Naive thymus-derived CD4-positive, alpha-beta T cell (primary cell): ENCODE measurements around the gene ACADL. TPM values are rescaled to one million over a fixed set of nuclear protein-coding genes. Genes with fewer than 3 reads are reported as not detected.
A peak's percentile ranks its signal among the peaks of the same experiment; 100 is the strongest.

ENCODE experiments used
- ATAC-seq: fragments of 150-1000 bp; cut with Tn5 transposase; 2 replicates; pipeline ENCODE4 v1.10.0; 2021; ENCODE audit warnings: mild to moderate bottlenecking, moderate library complexity
- CTCF ChIA-PET: fragments of 350-600 bp; sonication (Branson Sonifier 250); formaldehyde crosslinking; loops from one replicate; lab custom pipeline; 2021; ENCODE audit warnings: antibody characterized with exemption; lab: Charles Lee
- POLR2A ChIA-PET: fragments of 350-600 bp; sonication (Branson Sonifier 250); formaldehyde crosslinking; loops from one replicate; lab custom pipeline; 2021; ENCODE audit warnings: antibody characterized with exemption, inconsistent platforms; lab: Charles Lee
- DNase-seq, 9 donors: peaks; one replicate each; pipeline versions ENCODE4 v3.0.0 to v3.0.0-alpha.2; 2020 to 2022; ENCODE audit warnings: mixed read lengths in 1 of 9
- H3K27ac ChIP-seq: one replicate; pipeline ENCODE4 v1.7.0; 2013; ENCODE audit warnings: mild to moderate bottlenecking, low read depth, low read length, moderate library complexity
- H3K27me3 ChIP-seq, 2 donors: one replicate each; pipeline ENCODE4 v1.7.0; 2013; ENCODE audit warnings: low read length in 2 of 2, mild to moderate bottlenecking in 2 of 2, moderate library complexity in 2 of 2; ENCODE audit not compliant: control insufficient read depth in 2 of 2, insufficient read depth in 2 of 2
- H3K36me3 ChIP-seq, 3 experiments: 1 replicate in 2 of 3; 2 replicates in 1 of 3; pipeline ENCODE4 v1.7.0; 2013; ENCODE audit warnings: low read length in 3 of 3, mild to moderate bottlenecking in 3 of 3, moderate library complexity in 1 of 3; ENCODE audit not compliant: insufficient read depth in 3 of 3, control insufficient read depth in 2 of 3
- H3K4me1 ChIP-seq, 2 donors: one replicate each; pipeline ENCODE4 v1.7.0; 2013; ENCODE audit warnings: low read length in 2 of 2, mild to moderate bottlenecking in 2 of 2, moderate library complexity in 1 of 2; ENCODE audit not compliant: control insufficient read depth in 2 of 2, insufficient read depth in 2 of 2
- H3K4me3 ChIP-seq: 2 replicates; pipeline ENCODE4 v1.7.0; 2013; ENCODE audit warnings: mild to moderate bottlenecking, low read length
- H3K9me3 ChIP-seq, 3 experiments: 1 replicate in 2 of 3; 2 replicates in 1 of 3; pipeline ENCODE4 v1.7.0; 2013; ENCODE audit warnings: low read length in 3 of 3; ENCODE audit not compliant: control insufficient read depth in 2 of 3
- H3K27ac Mint-ChIP-seq, 9 donors: one replicate each; pipeline ENCODE4 v1.8.0; 2020 to 2022; ENCODE audit warnings: mixed read lengths in 9 of 9, mild to moderate bottlenecking in 8 of 9, moderate library complexity in 5 of 9, inconsistent platforms in 2 of 9
- H3K27me3 Mint-ChIP-seq, 5 donors: one replicate each; pipeline ENCODE4 v1.8.0; 2021 to 2022; ENCODE audit warnings: mixed read lengths in 5 of 5, mild to moderate bottlenecking in 1 of 5
- H3K36me3 Mint-ChIP-seq, 5 donors: one replicate each; pipeline ENCODE4 v1.8.0; 2020 to 2022; ENCODE audit warnings: mixed read lengths in 5 of 5, mild to moderate bottlenecking in 3 of 5, inconsistent platforms in 1 of 5
- H3K4me1 Mint-ChIP-seq, 7 donors: one replicate each; pipeline ENCODE4 v1.8.0; 2020 to 2022; ENCODE audit warnings: mixed read lengths in 7 of 7, mild to moderate bottlenecking in 3 of 7, inconsistent platforms in 1 of 7
- H3K4me3 Mint-ChIP-seq, 10 donors: one replicate each; pipeline ENCODE4 v1.8.0; 2020 to 2022; ENCODE audit warnings: mild to moderate bottlenecking in 10 of 10, mixed read lengths in 10 of 10, moderate library complexity in 6 of 10, inconsistent platforms in 2 of 10
- H3K9me3 Mint-ChIP-seq, 11 donors: one replicate each; pipeline ENCODE4 v1.8.0; 2020 to 2022; ENCODE audit warnings: mixed read lengths in 11 of 11, mild to moderate bottlenecking in 4 of 11, inconsistent platforms in 1 of 11, moderate library complexity in 1 of 11
- intact Hi-C, 2 donors: fragments of 100-400 bp; cut with micrococcal nuclease; formaldehyde crosslinking; loops; one replicate each; pipeline ENCODE4 v1.15.1; 2023
- polyA plus RNA-seq, 2 donors: library from polyadenylated mRNA; unstranded; fragments of 300-500 nt; fragmentation: Illumina TruSeq; gene quantifications; one replicate each; pipeline ENCODE4 v1.2.3, GENCODE V29; 2021
- total RNA-seq, 6 experiments: library from RNA in 5 of 6; stranded (reverse) in 5 of 6; gene quantifications; 1 replicate in 5 of 6; 2 replicates in 1 of 6; pipeline ENCODE4 v1.2.3 and lab custom pipeline; 2021 to 2026

The ACADL gene
- total and polyA plus RNA-seq, 7 experiments from 2014 or later: not detected

DNA sequence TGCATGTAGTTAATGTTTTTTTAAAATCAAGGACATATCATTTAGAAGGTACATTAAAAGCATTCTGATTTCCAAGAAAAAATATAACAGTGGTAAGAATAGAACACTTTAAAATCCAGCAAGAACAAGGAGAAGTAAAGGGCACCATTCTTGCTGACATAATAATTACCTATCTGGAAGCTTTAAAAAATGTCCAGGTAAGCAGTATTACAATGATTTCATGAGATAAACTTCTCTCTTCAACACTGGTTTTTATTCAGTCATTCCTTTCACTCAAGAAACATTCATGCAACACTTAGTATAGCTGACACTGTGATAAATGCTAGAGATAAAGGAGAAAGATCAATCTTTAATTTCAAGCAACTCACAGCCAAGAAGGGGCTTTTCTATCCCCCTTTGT is 51.2 kb downstream of the ACADL start:
- Mint-ChIP-seq H3K27me3 (peaks cover 0 to 57% (median 0%) of the 10 kb centered on the region in 5 donors), H3K9me3 (peaks cover 0 to 8% (median 0%) of the 10 kb centered on the region in 11 donors), H3K36me3 (peaks cover 0 to 3% (median 0%) of the 10 kb centered on the region in 5 donors), H3K27ac (no peak overlapping the region), H3K4me3 (no peak overlapping the region), H3K4me1 (peaks cover 14 to 29% (median 19%) of the 10 kb centered on the region in 7 donors)
- POLR2A ChIA-PET: interaction anchor here (0.8 kb wide), 1 partner anchor 22 kb away, joined by 3 read pairs; no protein-coding TSS in a partner anchor
- Histone ChIP-seq H3K36me3 (peaks cover 0 to 4% (median 0%) of the 10 kb centered on the region in 3 experiments), H3K9me3 (no peaks in the 10 kb centered on the region), H3K4me1 (peaks cover 6 to 7% of the 10 kb centered on the region in 2 donors), H3K4me3 (no peak overlapping the region), H3K27me3 (no peaks in the 10 kb centered on the region), H3K27ac (no peak overlapping the region)
- no peak for ATAC-seq
- DNase-seq: no peak
- intact Hi-C loops: loop anchor here (5.0 to 10.0 kb wide), 3 partner anchors 749 to 1922 kb away; partner anchors contain the start of genes MAP2 (in 2 of the 2) and PIKFYVE (in 1 of the 2)
- CTCF ChIA-PET: interaction anchor here (0.6 kb wide), 1 partner anchor 22 kb away, joined by 3 read pairs; no protein-coding TSS in a partner anchor

DNA sequence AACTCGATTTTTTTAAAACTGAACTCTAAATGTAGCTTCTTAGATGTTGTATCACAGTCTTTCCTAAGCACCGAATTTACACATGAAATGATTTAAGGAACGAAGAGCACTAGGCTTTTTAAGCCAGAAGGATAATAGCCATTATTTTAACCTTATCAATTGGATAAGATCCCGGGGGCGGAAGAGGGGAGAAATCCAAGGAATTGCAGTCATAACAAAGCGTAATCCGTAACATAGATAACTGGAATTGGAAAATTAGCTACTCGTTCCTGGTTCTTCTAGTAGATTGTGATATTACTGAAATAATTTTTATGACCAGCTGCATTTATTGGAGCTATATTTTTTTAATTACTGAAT is 53.0 kb downstream of the ACADL start:
- H3K4me3 Mint-ChIP-seq: peak overlapping the region; percentile 90 to 100 (median 94)
- H3K27ac Mint-ChIP-seq: peak overlapping the region; percentile 66 to 96 (median 91)
- Histone ChIP-seq H3K36me3 (peaks cover 0 to 4% (median 0%) of the 10 kb centered on the region in 3 experiments), H3K27me3 (no peaks in the 10 kb centered on the region), H3K27ac (peak overlapping the region; percentile 65), H3K4me3 (peak overlapping the region; percentile 78), H3K9me3 (no peaks in the 10 kb centered on the region), H3K4me1 (peaks cover 6 to 7% of the 10 kb centered on the region in 2 donors)
- H3K27me3 Mint-ChIP-seq: peaks cover 0 to 47% (median 0%) of the 10 kb centered on the region in 5 donors
- no peak for ATAC-seq
- intact Hi-C loops: loop anchor here (5.0 to 10.0 kb wide), 3 partner anchors 747 to 1920 kb away; partner anchors contain the start of genes MAP2 (in 2 of the 2) and PIKFYVE (in 1 of the 2)
- ChIA-PET CTCF (no interaction called here), POLR2A (interaction anchor here (1.0 kb wide), 1 partner anchor 9 kb away, joined by 3 read pairs; no protein-coding TSS in a partner anchor)
- H3K4me1 Mint-ChIP-seq: peaks cover 17 to 42% (median 31%) of the 10 kb centered on the region in 7 donors
- peaks cover 0 to 8% (median 0%) of the 10 kb centered on the region in 11 donors for H3K9me3 Mint-ChIP-seq
- H3K36me3 Mint-ChIP-seq: peaks cover 0 to 3% (median 0%) of the 10 kb centered on the region in 5 donors
- no peak for DNase-seq

DNA sequence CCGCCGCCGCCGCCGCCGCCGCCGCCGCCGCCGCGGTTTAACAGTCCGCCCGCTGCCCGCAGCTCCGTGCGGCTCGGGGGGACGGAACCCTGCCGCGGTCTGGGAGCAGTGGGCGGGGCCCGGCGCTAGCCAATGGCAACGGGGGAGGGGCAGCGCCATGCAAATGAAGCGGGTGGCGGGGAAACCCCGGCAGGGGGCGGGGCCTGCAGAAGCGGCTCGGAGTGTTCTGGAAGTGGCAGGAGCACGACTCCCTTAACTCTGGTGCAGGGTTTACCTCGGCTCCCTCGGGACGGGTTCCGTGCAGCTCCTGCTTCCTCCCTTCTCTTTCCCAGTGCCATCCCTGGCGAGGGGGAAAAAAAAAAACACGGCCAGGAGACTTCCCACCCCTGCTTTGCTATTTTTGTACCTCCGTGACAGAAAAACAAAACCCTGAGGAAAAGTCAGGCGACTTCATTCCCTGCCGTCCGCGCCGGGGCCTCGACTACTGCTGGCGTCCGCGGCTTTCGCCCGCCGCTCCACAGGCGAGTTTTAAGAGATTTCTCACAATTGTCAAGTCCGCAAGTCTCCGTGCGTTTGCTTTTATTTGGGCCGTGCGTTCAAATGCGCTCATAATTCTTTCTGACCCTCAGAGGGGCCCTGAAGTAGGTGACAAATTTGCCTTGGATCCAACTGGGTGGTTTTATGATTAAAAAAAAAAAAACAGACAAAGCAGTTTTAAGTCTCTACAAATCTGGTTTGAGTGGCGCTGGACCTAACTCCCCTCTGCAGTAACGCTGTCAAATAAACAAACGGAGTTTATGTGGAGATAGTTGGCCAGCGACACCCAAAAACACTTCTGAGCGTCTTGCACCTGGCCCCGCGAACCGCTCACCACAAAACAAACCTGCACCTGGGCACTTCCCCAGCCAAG is 53.7 kb downstream of the ACADL start, which contains the start of gene KANSL1L:
Gene KANSL1L, minus strand, starts transcription at position 101 of the 910 bp plus-strand sequence. CDS start 16,827 bp downstream, outside the sequence.
- CTCF ChIA-PET: no interaction called here
- peaks cover 0 to 4% (median 0%) of the 10 kb centered on the region in 3 experiments for H3K36me3 ChIP-seq
- Mint-ChIP-seq H3K36me3 (no peaks in the 10 kb centered on the region), H3K4me3 (peak within 1 kb of the TSS; percentile 90 to 100 (median 98)), H3K27me3 (peaks cover 0 to 41% (median 0%) of the 10 kb centered on the region in 5 donors), H3K4me1 (peaks cover 17 to 42% (median 33%) of the 10 kb centered on the region in 7 donors), H3K9me3 (peaks cover 0 to 5% (median 0%) of the 10 kb centered on the region in 11 donors), H3K27ac (peak within 1 kb of the TSS; percentile 93 to 99 (median 96))
- H3K4me1 ChIP-seq: peaks cover 6 to 7% of the 10 kb centered on the region in 2 donors
- H3K27me3 ChIP-seq: no peaks in the 10 kb centered on the region
- no peaks in the 10 kb centered on the region for H3K9me3 ChIP-seq
- peak; percentile 95 for ATAC-seq
- peak within 1 kb of the TSS; percentile 89 for H3K4me3 ChIP-seq
- peak within 1 kb of the TSS; percentile 93 for H3K27ac ChIP-seq
- peak; percentile 92 to 99 (median 94) for DNase-seq
- POLR2A ChIA-PET: interaction anchor here (0.6 to 1.1 kb wide), 4 partner anchors 9 to 181 kb away, joined by 3 to 4 read pairs (median 3); no protein-coding TSS in a partner anchor
- intact Hi-C loops: loop anchor here (1.0 to 10.0 kb wide), 8 partner anchors 10 to 1919 kb away; partner anchors contain the start of genes LANCL1 (in 2 of the 2), MAP2 (in 2 of the 2), PIKFYVE (in 2 of the 2) and IDH1 (in 1 of the 2)

DNA sequence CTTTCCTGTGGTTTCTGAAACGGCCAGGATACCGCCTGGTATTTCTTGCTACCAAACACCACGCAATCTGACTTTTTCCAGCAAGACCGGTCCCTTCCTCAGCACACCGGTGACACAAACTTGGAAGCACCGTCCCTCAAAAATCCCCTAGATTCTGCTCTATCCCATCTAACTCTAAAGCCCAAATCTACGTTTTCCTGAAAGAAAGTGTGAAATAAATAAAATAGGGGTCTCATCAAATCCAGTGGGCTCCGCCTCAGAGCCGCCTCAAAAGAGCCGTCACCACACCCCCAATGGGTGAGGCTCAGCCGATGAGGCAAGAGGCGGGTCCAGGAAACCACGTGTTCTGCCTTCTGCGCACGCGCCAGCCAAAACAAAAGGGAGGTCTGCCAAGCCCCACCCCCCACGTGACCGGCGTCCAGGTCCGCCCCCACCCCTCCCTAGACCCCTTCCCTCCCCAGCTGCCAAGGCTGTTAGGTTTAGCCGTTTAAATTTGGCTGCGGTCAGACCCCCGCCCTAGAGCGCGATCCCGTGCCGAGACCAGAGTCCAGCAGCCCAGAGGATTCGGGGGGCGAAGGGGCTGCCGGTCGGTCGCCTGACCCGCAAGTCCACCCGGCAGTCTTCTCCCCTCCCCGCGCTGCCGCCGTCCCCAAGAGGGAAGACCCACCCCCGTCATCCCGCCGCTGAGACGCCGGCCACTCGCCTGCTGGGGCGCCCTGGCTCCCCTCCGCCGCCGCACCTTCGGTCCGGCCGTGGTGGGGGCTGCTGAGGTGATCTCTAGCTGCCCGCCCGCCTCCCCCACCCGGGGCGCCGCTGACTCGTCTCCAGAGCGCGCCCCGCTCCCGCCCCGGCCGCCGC is 54.6 kb downstream of the ACADL start:
- H3K27ac Mint-ChIP-seq: peak overlapping the region; percentile 93 to 99 (median 96)
- peaks cover 6 to 7% of the 10 kb centered on the region in 2 donors for H3K4me1 ChIP-seq
- intact Hi-C loops: loop anchor here (1.0 to 10.0 kb wide), 10 partner anchors 11 to 1918 kb away; partner anchors contain the start of genes LANCL1 (in 2 of the 2), MAP2 (in 2 of the 2), PIKFYVE (in 2 of the 2) and RPE (in 2 of the 2)

DNA sequence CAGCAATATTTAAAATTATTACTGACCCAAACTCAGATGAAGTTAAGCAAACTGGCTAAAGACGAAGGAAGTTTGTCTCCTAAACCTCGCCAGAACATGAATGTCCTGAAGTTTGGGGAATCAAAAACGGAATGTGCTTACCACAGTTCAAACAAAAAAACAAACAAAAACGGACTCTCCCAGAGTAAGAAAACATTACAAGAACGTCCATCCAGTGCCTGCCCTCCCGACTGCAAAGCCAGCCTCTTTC is 55.1 kb downstream of the ACADL start:
- peak overlapping the region; percentile 89 for H3K4me3 ChIP-seq
- no peaks in the 10 kb centered on the region for H3K9me3 ChIP-seq
- H3K27ac Mint-ChIP-seq: peak overlapping the region; percentile 93 to 99 (median 96)
- no peaks in the 10 kb centered on the region for H3K36me3 Mint-ChIP-seq
- H3K4me1 ChIP-seq: peaks cover 6 to 7% of the 10 kb centered on the region in 2 donors
- POLR2A ChIA-PET: interaction anchor here (1.1 kb wide), 2 partner anchors 10 to 171 kb away, joined by 3 to 4 read pairs; no protein-coding TSS in a partner anchor
- no peak for DNase-seq
- H3K27me3 ChIP-seq: no peaks in the 10 kb centered on the region
- CTCF ChIA-PET: no interaction called here
- H3K27me3 Mint-ChIP-seq: peaks cover 0 to 28% (median 0%) of the 10 kb centered on the region in 5 donors
- H3K4me1 Mint-ChIP-seq: peaks cover 17 to 50% (median 34%) of the 10 kb centered on the region in 7 donors
- peaks cover 0 to 4% (median 0%) of the 10 kb centered on the region in 3 experiments for H3K36me3 ChIP-seq
- peak overlapping the region; percentile 93 for H3K27ac ChIP-seq
- peak overlapping the region; percentile 90 to 100 (median 98) for H3K4me3 Mint-ChIP-seq
- no peak for ATAC-seq
- H3K9me3 Mint-ChIP-seq: peaks cover 0 to 5% (median 0%) of the 10 kb centered on the region in 11 donors
- intact Hi-C loops: loop anchor here (1.0 to 10.0 kb wide), 8 partner anchors 25 to 1918 kb away; partner anchors contain the start of genes MAP2 (in 2 of the 2), PIKFYVE (in 2 of the 2), RPE (in 2 of the 2) and IDH1 (in 1 of the 2)

More for the DNA sequence above, 54.6 kb downstream of the ACADL start:
- Histone ChIP-seq H3K27ac (peak overlapping the region; percentile 93), H3K4me3 (peak overlapping the region; percentile 89), H3K9me3 (no peaks in the 10 kb centered on the region), H3K36me3 (peaks cover 0 to 4% (median 0%) of the 10 kb centered on the region in 3 experiments), H3K27me3 (no peaks in the 10 kb centered on the region)
- POLR2A ChIA-PET: interaction anchor here (0.6 to 1.1 kb wide), 3 partner anchors 10 to 180 kb away, joined by 3 to 4 read pairs (median 3); no protein-coding TSS in a partner anchor
- Mint-ChIP-seq H3K4me1 (peaks cover 17 to 48% (median 34%) of the 10 kb centered on the region in 7 donors), H3K27me3 (peaks cover 0 to 33% (median 0%) of the 10 kb centered on the region in 5 donors), H3K9me3 (peaks cover 0 to 5% (median 0%) of the 10 kb centered on the region in 11 donors), H3K4me3 (peak overlapping the region; percentile 90 to 100 (median 98)), H3K36me3 (no peaks in the 10 kb centered on the region)
- CTCF ChIA-PET: no interaction called here
- peak; percentile 93 to 97 (median 96) for DNase-seq
- ATAC-seq: peak; percentile 79
